ENCODE data around the gene WDFY3.

Gene WDFY3

GRCh38 chr4:84647312-84647884, 319.1 kb downstream of the WDFY3 start:
- in situ Hi-C loops (cut with HindIII; ENCODE audit: low pct_unique_long_range_greater_than_20kb, low sequenced_read_pairs) = no loop called here
- no peak for TF ChIP-seq JUND (IDR thresholded peaks at IDR 0.05; ENCODE audit: low read depth)
- DNase-seq (ENCODE audit: low read depth in 1 of 2, low spot score in 1 of 2) = no peak

- no peak for DNase-seq (ENCODE audit: low read depth in 1 of 2, low spot score in 1 of 2)
- TF ChIP-seq JUND (IDR thresholded peaks at IDR 0.05; ENCODE audit: low read depth) = no peak
- in situ Hi-C loops (cut with HindIII; ENCODE audit: low pct_unique_long_range_greater_than_20kb, low sequenced_read_pairs) = no loop called here
Measured at GRCh38 chr4:84644087-84644486, 322.4 kb downstream of the WDFY3 start.

GRCh38 chr4:84639145-84639544, 327.3 kb downstream of the WDFY3 start:
- no peak for DNase-seq (ENCODE audit: low read depth in 1 of 2, low spot score in 1 of 2)
- TF ChIP-seq JUND (IDR thresholded peaks at IDR 0.05; ENCODE audit: low read depth) = no peak
- in situ Hi-C loops (cut with HindIII; ENCODE audit: low pct_unique_long_range_greater_than_20kb, low sequenced_read_pairs) = no loop called here

GRCh38 chr4:84638092-84638491, 328.4 kb downstream of the WDFY3 start:
- no peak for TF ChIP-seq JUND (IDR thresholded peaks at IDR 0.05; ENCODE audit: low read depth)
- in situ Hi-C loops (cut with HindIII; ENCODE audit: low pct_unique_long_range_greater_than_20kb, low sequenced_read_pairs) = no loop called here
- DNase-seq (ENCODE audit: low read depth in 1 of 2, low spot score in 1 of 2) = no peak

GRCh38 chr4:84634961-84635360, 331.5 kb downstream of the WDFY3 start:
- DNase-seq (ENCODE audit: low read depth in 1 of 2, low spot score in 1 of 2) = no peak
- in situ Hi-C loops (cut with HindIII; ENCODE audit: low pct_unique_long_range_greater_than_20kb, low sequenced_read_pairs) = no loop called here
- TF ChIP-seq JUND (IDR thresholded peaks at IDR 0.05; ENCODE audit: low read depth) = no peak

- in situ Hi-C loops (cut with HindIII; ENCODE audit: low pct_unique_long_range_greater_than_20kb, low sequenced_read_pairs) = no loop called here
- DNase-seq (ENCODE audit: low read depth in 1 of 2, low spot score in 1 of 2) = no peak
- no peak for TF ChIP-seq JUND (IDR thresholded peaks at IDR 0.05; ENCODE audit: low read depth)
Measured at GRCh38 chr4:84632092-84632491, 334.4 kb downstream of the WDFY3 start.

- no peak for DNase-seq (ENCODE audit: low read depth in 1 of 2, low spot score in 1 of 2)
- in situ Hi-C loops (cut with HindIII; ENCODE audit: low pct_unique_long_range_greater_than_20kb, low sequenced_read_pairs) = no loop called here
- no peak for TF ChIP-seq JUND (IDR thresholded peaks at IDR 0.05; ENCODE audit: low read depth)
Measured at GRCh38 chr4:84631573-84631972, 334.9 kb downstream of the WDFY3 start.

- DNase-seq (ENCODE audit: low read depth in 1 of 2, low spot score in 1 of 2) = no peak
- no peak for TF ChIP-seq JUND (IDR thresholded peaks at IDR 0.05; ENCODE audit: low read depth)
- in situ Hi-C loops (cut with HindIII; ENCODE audit: low pct_unique_long_range_greater_than_20kb, low sequenced_read_pairs) = no loop called here
Measured at GRCh38 chr4:84626673-84627072, 339.8 kb downstream of the WDFY3 start.

GRCh38 chr4:84623661-84624060, 342.8 kb downstream of the WDFY3 start:
- TF ChIP-seq JUND (IDR thresholded peaks at IDR 0.05; ENCODE audit: low read depth) = no peak
- no peak for DNase-seq (ENCODE audit: low read depth in 1 of 2, low spot score in 1 of 2)
- in situ Hi-C loops (cut with HindIII; ENCODE audit: low pct_unique_long_range_greater_than_20kb, low sequenced_read_pairs) = no loop called here

- in situ Hi-C loops (cut with HindIII; ENCODE audit: low pct_unique_long_range_greater_than_20kb, low sequenced_read_pairs) = no loop called here
- TF ChIP-seq JUND (IDR thresholded peaks at IDR 0.05; ENCODE audit: low read depth) = no peak
- DNase-seq (ENCODE audit: low read depth in 1 of 2, low spot score in 1 of 2) = no peak
Measured at GRCh38 chr4:84622959-84623358, 343.5 kb downstream of the WDFY3 start.
